Stimulated activated CD4-positive, alpha-beta T cell treated with anti-CD3 and anti-CD28 coated beads, TNF-alpha, amount 100 ng/mL, for 48 hours (primary cell): ENCODE data around the gene IDUA.
"Not testable (repeated sequence)": the region's sequence is repeated elsewhere in the genome, so short reads cannot be mapped to it uniquely, and the experiment has no call there.

Experiments used
- DNase-seq, 3 donors: peaks; one replicate each; pipeline ENCODE4 v3.0.0-alpha.2; 2020; ENCODE audit warnings: low read depth in 3 of 3

The IDUA gene

GRCh38 chr4:986879-987623, at the start of gene IDUA:
Gene IDUA (plus strand): TSS chr4:987044. CDS start chr4:987085, 41 bp downstream.
- DNase-seq: peak; percentile 70 to 83 (median 72)

- not testable (repeated sequence) for DNase-seq
Observed at GRCh38 chr4:939508-939907, 47.3 kb upstream of the IDUA start.

- no peak for DNase-seq
Observed at GRCh38 chr4:945274-946102, 41.4 kb upstream of the IDUA start.

- DNase-seq: no peak
Observed at GRCh38 chr4:946103-946450, 40.8 kb upstream of the IDUA start.

GRCh38 chr4:946517-947471, 40.0 kb upstream of the IDUA start:
- DNase-seq: no peak

GRCh38 chr4:947491-947971, 39.3 kb upstream of the IDUA start:
- no peak for DNase-seq

GRCh38 chr4:948101-948935, 38.5 kb upstream of the IDUA start:
- DNase-seq: no peak

- no peak for DNase-seq
Observed at GRCh38 chr4:948936-949300, 37.9 kb upstream of the IDUA start.

- DNase-seq: no peak
Observed at GRCh38 chr4:949656-950055, 37.2 kb upstream of the IDUA start.

GRCh38 chr4:950136-951020, 36.5 kb upstream of the IDUA start:
- no peak for DNase-seq

- no peak for DNase-seq
Observed at GRCh38 chr4:951186-951585, 35.7 kb upstream of the IDUA start.

- no peak for DNase-seq
Observed at GRCh38 chr4:951594-952468, 35.0 kb upstream of the IDUA start.

- DNase-seq: no peak
Observed at GRCh38 chr4:952881-953573, 33.8 kb upstream of the IDUA start.

GRCh38 chr4:953574-953915, 33.3 kb upstream of the IDUA start:
- DNase-seq: no peak

- DNase-seq: no peak
Observed at GRCh38 chr4:954211-955020, 32.4 kb upstream of the IDUA start.

GRCh38 chr4:955161-955921, 31.5 kb upstream of the IDUA start:
- no peak for DNase-seq

GRCh38 chr4:955931-956381, 30.9 kb upstream of the IDUA start:
- no peak for DNase-seq
